HUES64 (cell line): Measurements from ENCODE around the gene SLC6A8.
"Not testable (repeated sequence)": the region's sequence is repeated elsewhere in the genome, so short reads cannot be mapped to it uniquely, and the experiment has no call there.

ENCODE experiments used
- H3K27ac ChIP-seq: 2 replicates; pipeline ENCODE4 v1.7.0; 2013; ENCODE audit warnings: low read depth, low read length, inconsistent platforms
- H3K27me3 ChIP-seq: 2 replicates; pipeline ENCODE4 v1.6.1; 2013; ENCODE audit warnings: mild to moderate bottlenecking, low read length; ENCODE audit not compliant: insufficient read depth
- H3K36me3 ChIP-seq: 2 replicates; pipeline ENCODE4 v1.6.1; 2013; ENCODE audit warnings: mild to moderate bottlenecking, low read length; ENCODE audit not compliant: insufficient read depth
- H3K4me1 ChIP-seq: 2 replicates; pipeline ENCODE4 v1.6.1; 2013; ENCODE audit warnings: mild to moderate bottlenecking, low read length, moderate library complexity; ENCODE audit not compliant: insufficient read depth
- H3K4me3 ChIP-seq: 2 replicates; pipeline ENCODE4 v1.5.1; 2013; ENCODE audit warnings: mild to moderate bottlenecking, low read length, moderate library complexity
- H3K9ac ChIP-seq: 2 replicates; pipeline ENCODE4 v1.6.1; 2013; ENCODE audit warnings: mild to moderate bottlenecking, low read depth, low read length
- H3K9me3 ChIP-seq: 2 replicates; pipeline ENCODE4 v1.6.1; 2013; ENCODE audit warnings: low read depth, low read length; ENCODE audit not compliant: insufficient read depth
- WGBS: fragments of 150-250, 120-280 bp; methylation state at CpG from one replicate; pipeline ENCODE4 v1.1.7; 2013; ENCODE audit warnings: missing lambda C conversion rate; 5-methylcytosine and 5-hydroxymethylcytosine counted together

SLC6A8 gene

DNA sequence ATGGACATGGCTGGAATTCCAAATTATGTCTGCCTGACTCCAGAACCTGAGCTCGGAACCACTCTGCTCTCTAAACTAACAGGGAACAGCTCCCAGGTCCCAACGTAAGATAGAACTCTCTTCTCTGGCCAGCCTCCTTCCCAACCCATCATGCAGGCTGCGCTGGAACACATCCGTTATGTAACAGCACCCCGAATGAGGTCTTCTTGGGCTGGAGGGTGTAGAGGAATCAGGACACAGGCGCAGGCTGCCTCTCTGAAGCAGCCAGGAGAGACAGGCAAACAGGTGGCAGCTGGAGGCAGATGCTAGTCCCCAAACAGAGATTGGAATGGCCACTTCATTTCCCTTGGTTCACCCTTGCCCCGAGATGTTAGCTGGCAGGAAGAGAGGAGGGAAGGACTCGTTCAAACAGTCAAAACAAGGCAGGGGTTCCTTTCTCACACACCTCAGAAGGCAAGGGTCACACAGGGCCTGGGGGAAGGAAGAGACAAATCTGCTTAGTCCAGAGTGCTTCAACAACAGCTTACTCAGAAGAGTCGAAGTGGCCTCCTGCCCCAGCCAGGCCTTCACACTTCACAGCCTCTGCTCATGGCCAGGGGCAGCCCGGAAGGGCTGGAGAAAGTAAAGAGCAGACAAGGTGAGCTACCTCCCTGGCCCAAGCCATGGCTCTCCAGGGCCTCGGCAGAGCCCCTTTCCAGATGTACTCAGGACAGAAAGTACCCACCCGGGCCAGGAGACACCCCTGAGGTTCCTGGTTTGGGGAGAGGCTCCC lies 17.1 kb downstream of the SLC6A8 start:
- H3K27ac ChIP-seq, H3K27me3 ChIP-seq, H3K4me3 ChIP-seq, H3K9me3 ChIP-seq, H3K9ac ChIP-seq, H3K4me1 ChIP-seq: not testable (repeated sequence)
- 95% methylated on average over 10 of the region's 12 CpGs for WGBS
- H3K36me3 ChIP-seq: peaks cover 33% of the 10 kb centered on the region

DNA sequence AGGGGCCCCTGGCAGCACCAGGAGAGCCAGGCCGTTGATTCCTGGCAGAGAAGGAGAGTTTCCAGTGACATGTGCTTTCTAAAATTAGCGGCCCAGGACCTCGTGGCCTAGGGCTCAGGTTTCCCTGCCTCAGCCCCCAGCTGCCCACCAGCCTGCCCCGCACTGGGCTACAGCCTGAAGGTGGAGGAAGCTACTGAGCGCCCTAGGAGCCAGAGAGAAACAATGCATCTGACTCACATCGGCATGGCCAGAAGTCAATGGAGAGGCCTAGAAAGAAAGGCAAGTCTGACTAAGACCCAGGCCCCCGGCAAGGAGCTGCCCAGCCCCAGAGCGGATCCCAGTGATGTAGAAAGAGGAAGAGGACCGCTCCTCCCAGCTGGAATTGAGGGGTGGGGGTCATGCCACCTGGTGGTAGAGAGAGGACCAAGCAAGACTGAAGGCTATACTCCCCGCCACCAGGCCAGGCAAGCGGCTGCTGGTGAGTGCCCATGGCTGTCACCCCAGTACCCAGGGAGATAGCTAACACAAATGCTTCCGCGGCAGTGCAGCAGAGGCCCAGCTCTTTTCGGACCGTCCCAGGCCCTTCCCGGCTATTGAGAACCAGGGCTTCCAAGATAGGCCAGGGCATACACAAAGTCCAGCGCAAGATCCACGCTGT lies 17.8 kb downstream of the SLC6A8 start:
- WGBS: 90% methylated on average over 18 of the region's 18 CpGs
- not testable (repeated sequence) for H3K9ac ChIP-seq, H3K27me3 ChIP-seq

DNA sequence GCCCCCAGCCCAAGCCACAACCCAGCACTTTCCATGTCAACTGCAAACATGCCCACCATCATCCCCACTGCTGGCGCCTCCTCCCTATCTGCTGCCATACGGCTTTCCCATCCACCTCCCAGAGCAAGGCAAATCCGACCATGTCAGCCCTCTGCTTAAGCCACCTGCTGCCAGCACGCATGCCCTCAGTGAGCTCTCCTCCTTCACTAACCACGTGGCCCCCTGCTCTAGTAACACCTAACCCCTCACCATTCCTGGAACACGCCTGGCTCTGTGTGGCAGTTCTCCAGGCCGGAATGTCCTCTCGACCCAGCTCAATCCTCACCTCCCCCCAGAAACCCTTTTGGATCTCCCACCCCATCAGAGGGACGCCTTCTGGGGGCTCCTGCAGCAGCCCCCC lies 19.1 kb downstream of the SLC6A8 start:
- no peaks in the 10 kb centered on the region for H3K27me3 ChIP-seq
- WGBS: 92% methylated on average over 9 of the region's 9 CpGs
- no peaks in the 10 kb centered on the region for H3K9me3 ChIP-seq
- H3K27ac ChIP-seq: no peak overlapping the region
- H3K9ac ChIP-seq: no peak overlapping the region
- H3K4me1 ChIP-seq: no peaks in the 10 kb centered on the region
- H3K4me3 ChIP-seq: no peak overlapping the region
- peaks cover 38% of the 10 kb centered on the region for H3K36me3 ChIP-seq

More for the DNA sequence above, 17.8 kb downstream of the SLC6A8 start:
- not testable (repeated sequence) for H3K4me3 ChIP-seq, H3K4me1 ChIP-seq, H3K9me3 ChIP-seq, H3K27ac ChIP-seq
- H3K36me3 ChIP-seq: peaks cover 36% of the 10 kb centered on the region

DNA sequence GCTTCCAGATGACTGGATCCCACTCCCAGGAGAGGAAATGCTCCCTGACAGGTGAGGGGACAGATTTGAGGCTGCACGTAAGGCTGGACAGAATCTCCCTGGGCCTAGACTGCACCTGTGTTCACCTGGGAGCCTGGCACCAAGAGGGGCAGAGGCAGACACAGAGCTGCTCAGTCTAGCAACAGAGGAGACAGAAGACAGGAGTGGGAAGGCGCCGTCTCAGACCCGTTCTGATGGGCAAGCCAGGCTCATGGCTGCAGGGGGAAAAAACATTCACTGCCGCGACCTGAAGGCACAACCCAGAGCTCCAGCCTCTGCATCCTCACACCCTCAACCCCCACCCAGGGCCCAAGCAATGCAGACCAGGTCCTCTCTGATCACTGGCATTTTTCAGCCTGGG lies 19.7 kb downstream of the SLC6A8 start:
- H3K4me1 ChIP-seq: no peaks in the 10 kb centered on the region
- 94% methylated on average over 6 of the region's 6 CpGs for WGBS
- H3K36me3 ChIP-seq: peaks cover 35% of the 10 kb centered on the region
- H3K4me3 ChIP-seq: no peak overlapping the region
- H3K27me3 ChIP-seq: no peaks in the 10 kb centered on the region
- no peaks in the 10 kb centered on the region for H3K9me3 ChIP-seq
- no peak overlapping the region for H3K27ac ChIP-seq
- H3K9ac ChIP-seq: no peak overlapping the region

DNA sequence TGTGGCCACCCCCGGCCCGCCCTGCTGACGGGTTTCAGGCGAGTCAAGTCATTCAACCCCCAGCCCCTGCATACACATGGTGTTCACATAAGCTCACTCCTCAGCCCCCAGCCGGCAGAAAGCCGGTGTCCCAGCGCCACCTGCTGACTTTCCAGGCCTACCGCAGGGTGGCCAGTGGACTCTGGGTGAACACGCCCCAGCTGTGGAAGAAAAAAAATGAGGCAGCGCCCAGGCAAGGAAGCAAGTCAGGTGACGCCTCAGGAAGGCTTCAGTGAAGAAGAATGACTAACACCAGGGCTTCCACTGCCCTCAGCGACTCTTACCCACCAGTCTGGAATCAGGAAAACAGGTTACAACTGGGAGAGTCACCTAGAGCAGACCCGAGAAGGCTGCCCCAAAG lies 20.7 kb downstream of the SLC6A8 start:
- Histone ChIP-seq H3K9ac (no peak overlapping the region), H3K9me3 (no peaks in the 10 kb centered on the region), H3K27ac (no peak overlapping the region), H3K4me1 (no peaks in the 10 kb centered on the region), H3K4me3 (no peak overlapping the region), H3K27me3 (no peaks in the 10 kb centered on the region), H3K36me3 (peaks cover 34% of the 10 kb centered on the region)
- WGBS: 36% methylated on average over 13 of the region's 13 CpGs

DNA sequence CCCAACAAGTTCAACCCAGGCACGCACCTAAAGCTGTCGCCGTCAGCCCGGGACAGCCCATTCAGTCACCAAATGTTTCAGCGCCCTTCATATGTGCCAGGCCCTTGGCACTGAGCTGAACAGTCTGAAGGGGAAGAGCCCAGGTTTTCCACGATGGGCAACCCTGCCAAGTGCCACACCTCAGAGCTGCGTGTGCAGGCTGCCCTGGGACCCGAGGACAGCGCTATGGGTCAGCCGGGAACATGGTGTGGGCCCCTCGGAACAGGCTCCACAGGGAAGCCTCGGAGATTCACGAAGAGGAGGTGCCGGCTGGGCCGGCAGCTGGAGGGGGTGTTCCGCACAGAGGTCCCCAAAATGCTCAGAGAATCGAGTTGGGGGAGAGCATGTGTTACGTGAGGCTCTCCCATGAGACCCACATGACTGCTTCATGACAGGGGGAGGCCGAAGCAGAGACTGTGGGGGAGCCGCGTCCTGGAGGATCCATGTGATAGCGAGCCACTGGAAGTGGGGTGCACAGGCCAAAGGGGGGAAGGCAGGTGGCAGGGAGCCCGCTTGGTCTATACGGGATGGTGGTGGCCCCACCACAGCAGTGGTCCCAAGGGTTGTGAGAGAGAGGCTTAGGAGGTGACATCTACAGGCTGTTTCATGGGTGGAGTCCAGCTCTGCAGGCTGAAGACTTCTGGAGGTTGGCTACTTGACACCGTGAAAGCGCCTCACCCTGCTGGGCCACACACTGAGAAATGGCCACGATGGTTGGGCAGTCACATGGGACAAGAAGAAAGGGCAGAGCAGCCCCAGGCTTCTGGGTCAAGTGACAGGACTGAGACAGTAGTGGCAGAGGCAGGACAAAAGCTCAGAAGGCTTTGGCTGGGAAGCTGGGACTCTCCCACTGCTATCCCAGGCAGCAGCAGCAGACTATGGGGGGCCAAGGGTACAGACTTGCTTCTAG lies 22.3 kb downstream of the SLC6A8 start:
- no peaks in the 10 kb centered on the region for H3K9me3 ChIP-seq
- H3K27me3 ChIP-seq: no peaks in the 10 kb centered on the region
- 94% methylated on average over 27 of the region's 27 CpGs for WGBS
- H3K4me3 ChIP-seq: no peak overlapping the region
- no peak overlapping the region for H3K27ac ChIP-seq
- H3K9ac ChIP-seq: no peak overlapping the region
- no peaks in the 10 kb centered on the region for H3K4me1 ChIP-seq
- peaks cover 37% of the 10 kb centered on the region for H3K36me3 ChIP-seq

DNA sequence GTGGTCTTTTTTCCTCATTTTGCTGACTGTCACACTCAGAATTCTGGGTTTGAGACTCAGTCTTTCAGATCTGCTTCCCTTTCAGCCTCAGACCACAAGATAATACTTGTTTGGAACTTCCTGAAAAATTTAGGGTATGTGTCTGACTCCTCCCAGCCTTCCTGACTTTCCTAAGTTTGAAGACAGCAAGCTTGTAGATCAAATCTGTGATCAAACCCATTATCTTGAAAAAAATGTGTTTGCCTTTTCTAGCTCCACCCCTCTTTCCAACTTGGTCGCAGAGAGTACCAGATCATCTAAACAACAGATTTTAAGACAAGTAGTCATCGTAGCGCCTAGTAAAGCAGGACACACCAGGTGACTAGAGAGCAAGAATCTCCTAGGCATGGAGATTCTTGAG lies 26.5 kb downstream of the SLC6A8 start:
- H3K4me3 ChIP-seq: no peak overlapping the region
- H3K9ac ChIP-seq: no peak overlapping the region
- no peaks in the 10 kb centered on the region for H3K4me1 ChIP-seq
- peaks cover 64% of the 10 kb centered on the region for H3K36me3 ChIP-seq
- no peaks in the 10 kb centered on the region for H3K27me3 ChIP-seq
- no peaks in the 10 kb centered on the region for H3K9me3 ChIP-seq
- WGBS: 98% methylated on average over 3 of the region's 3 CpGs
- no peak overlapping the region for H3K27ac ChIP-seq

DNA sequence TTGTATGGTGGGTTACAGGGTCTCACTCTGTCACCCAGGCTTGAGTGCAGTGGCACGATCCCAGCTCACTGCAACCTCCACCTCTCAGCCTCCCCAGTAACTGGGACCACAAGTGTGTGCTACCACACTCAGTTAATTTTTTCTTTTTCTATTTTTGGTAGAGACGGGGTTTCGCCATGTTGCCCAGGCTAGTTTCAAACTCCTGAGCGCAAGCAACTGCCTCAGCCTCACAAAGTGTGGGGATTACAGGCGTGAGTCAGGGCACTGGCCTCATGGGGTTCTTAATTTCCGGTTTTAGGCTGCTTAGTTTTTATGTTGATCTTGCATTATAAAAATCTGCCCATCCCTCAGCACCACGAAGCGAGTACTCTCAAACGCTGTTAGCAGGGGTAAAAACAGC lies 29.7 kb downstream of the SLC6A8 start:
- Histone ChIP-seq H3K9ac (no peak overlapping the region), H3K9me3 (no peaks in the 10 kb centered on the region), H3K27me3 (no peaks in the 10 kb centered on the region), H3K27ac (no peak overlapping the region), H3K4me3 (no peak overlapping the region), H3K36me3 (peaks cover 76% of the 10 kb centered on the region), H3K4me1 (no peaks in the 10 kb centered on the region)
- 97% methylated on average over 9 of the region's 9 CpGs for WGBS

DNA sequence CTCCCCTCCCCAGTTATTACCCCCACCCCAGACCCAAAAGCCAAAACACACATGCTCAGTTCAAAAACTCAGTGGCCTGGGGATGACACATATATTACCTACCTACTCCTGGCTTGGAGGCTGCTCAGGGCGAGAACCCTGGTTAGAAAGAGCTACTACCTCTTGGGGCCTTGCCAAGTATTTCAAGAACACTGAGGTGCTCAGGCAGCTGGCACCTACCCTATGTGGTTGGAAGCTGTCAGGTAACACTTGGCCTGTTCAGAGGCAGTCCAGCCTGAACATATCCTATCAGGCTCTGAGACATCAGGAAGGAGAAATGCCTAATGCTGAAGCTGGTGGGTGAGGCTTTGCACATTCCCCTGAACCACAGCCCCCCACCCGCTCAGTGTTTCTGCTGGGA lies 31.5 kb downstream of the SLC6A8 start:
- Histone ChIP-seq H3K9ac (no peak overlapping the region), H3K4me1 (peaks cover 8% of the 10 kb centered on the region; the same call in 1 of the 2 replicates), H3K27me3 (no peaks in the 10 kb centered on the region), H3K4me3 (no peak overlapping the region), H3K36me3 (peaks cover 69% of the 10 kb centered on the region), H3K27ac (no peak overlapping the region), H3K9me3 (no peaks in the 10 kb centered on the region)
- WGBS: 86% methylated on average over 2 of the region's 2 CpGs

DNA sequence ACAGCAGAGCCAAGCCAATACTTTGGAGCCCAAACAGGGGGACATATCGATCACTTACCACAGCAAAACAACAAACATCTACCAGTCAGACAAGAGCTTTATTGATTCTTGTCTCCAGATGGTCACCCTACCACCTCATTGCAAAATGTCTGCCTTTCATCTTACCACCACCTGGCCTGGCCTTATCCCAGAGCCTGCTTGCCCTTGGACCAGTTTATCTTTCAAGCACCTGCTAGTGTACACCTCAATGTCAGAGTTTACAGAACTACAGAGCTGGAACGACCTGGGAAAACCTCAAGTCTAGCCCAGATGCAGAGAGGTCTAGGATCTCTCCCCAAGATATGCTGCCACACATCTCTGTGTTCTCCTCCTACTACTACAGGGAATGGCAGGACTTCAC lies 32.0 kb downstream of the SLC6A8 start:
- WGBS: 97% methylated on average over 2 of the region's 2 CpGs
- no peak overlapping the region for H3K9ac ChIP-seq
- peaks cover 64% of the 10 kb centered on the region for H3K36me3 ChIP-seq
- H3K27ac ChIP-seq: no peak overlapping the region
- no peak overlapping the region for H3K4me3 ChIP-seq
- no peaks in the 10 kb centered on the region for H3K27me3 ChIP-seq
- peaks cover 8% of the 10 kb centered on the region; the same call in 1 of the 2 replicates for H3K4me1 ChIP-seq
- no peaks in the 10 kb centered on the region for H3K9me3 ChIP-seq
